HG03108 (cell line): ENCODE data around the gene HRG.

Experiments used
- ATAC-seq: cut with Tn5 transposase; IDR thresholded peaks from one replicate; pipeline ENCODE4 v1.9.1; 2021; ENCODE audit warnings: moderate library complexity; ENCODE audit not compliant: unreplicated experiment

The HRG gene

GRCh38 chr3:186719945-186720739 lies 54.3 kb downstream of the HRG start:
- no peak for ATAC-seq

- ATAC-seq, result no peak
Observed at GRCh38 chr3:186722457-186722856, 56.6 kb downstream of the HRG start.

- ATAC-seq, result no peak
Observed at GRCh38 chr3:186724911-186725310, 59.1 kb downstream of the HRG start.
